ENCODE data around the gene COX4I2.

GRCh38 chr20:31596831-31597480, 40.8 kb upstream of the COX4I2 start:
- no peak for TF ChIP-seq CTCF (IDR thresholded peaks at IDR 0.05)
- TF ChIP-seq ZBTB43 (CRISPR knock-in tag; IDR thresholded peaks at IDR 0.05), result no peak
- no peak for TF ChIP-seq E2F4 (CRISPR knock-in tag; IDR thresholded peaks at IDR 0.05; ENCODE audit: borderline replicate concordance, low read depth)
- no peak for TF ChIP-seq IRF2 (CRISPR knock-in tag; IDR thresholded peaks at IDR 0.05; ENCODE audit: borderline replicate concordance, low read depth)
- TF ChIP-seq ERG (CRISPR knock-in tag; IDR thresholded peaks at IDR 0.05), result no peak
- no peak for TF ChIP-seq ZNF425 (CRISPR knock-in tag; conservative IDR thresholded peaks at IDR 0.05)
- no peak for TF ChIP-seq USF1 (CRISPR knock-in tag; IDR thresholded peaks at IDR 0.05)
- no peak for TF ChIP-seq ESRRA (CRISPR knock-in tag; IDR thresholded peaks at IDR 0.05; ENCODE audit: borderline replicate concordance)
